GM13976 (cell line): ENCODE results near the gene RANBP17.

ENCODE experiments used
- DNase-seq: peaks from one replicate; pipeline ENCODE4 v3.0.0; 2012; ENCODE audit warnings: low spot score
- in situ Hi-C: fragments of 300-500 bp; cut with MboI; formaldehyde crosslinking; loops from one replicate; pipeline ENCODE4 v1.12.0; 2022; ENCODE audit warnings: low sequenced_read_pairs, mixed read lengths, inconsistent platforms; ENCODE audit not compliant: unreplicated experiment
- TF ChIP-seq, protein P1 (sequence below): IDR thresholded peaks from 2 replicates; pipeline ENCODE4 v1.5.1; 2012; ENCODE audit warnings: borderline replicate concordance, mild to moderate bottlenecking; ENCODE audit not compliant: insufficient read depth; ENCODE audit errors: extremely low read depth, missing control alignments, control extremely low read depth

RANBP17 gene

DNA sequence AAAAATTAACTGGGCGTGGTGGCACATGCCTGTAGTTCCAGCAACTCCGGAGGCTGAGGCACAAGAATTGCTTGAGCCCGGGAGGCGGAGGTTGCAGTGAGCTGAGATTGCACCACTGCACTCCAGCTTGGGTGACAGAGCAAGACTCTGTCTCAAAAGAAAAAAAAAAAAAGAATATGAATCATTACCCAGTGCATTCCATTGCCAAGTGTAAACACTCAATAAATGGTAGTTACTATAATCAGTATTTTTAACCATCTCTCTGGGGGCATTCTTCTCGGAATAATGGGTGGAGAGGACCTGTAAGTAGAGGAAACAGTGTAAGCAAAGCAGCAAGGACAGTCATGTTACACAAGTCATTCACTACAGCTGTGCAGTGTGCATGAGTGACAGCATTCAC lies 13.8 kb upstream of the RANBP17 start:
- in situ Hi-C loops: no loop called here
- TF ChIP-seq, protein P1, sequence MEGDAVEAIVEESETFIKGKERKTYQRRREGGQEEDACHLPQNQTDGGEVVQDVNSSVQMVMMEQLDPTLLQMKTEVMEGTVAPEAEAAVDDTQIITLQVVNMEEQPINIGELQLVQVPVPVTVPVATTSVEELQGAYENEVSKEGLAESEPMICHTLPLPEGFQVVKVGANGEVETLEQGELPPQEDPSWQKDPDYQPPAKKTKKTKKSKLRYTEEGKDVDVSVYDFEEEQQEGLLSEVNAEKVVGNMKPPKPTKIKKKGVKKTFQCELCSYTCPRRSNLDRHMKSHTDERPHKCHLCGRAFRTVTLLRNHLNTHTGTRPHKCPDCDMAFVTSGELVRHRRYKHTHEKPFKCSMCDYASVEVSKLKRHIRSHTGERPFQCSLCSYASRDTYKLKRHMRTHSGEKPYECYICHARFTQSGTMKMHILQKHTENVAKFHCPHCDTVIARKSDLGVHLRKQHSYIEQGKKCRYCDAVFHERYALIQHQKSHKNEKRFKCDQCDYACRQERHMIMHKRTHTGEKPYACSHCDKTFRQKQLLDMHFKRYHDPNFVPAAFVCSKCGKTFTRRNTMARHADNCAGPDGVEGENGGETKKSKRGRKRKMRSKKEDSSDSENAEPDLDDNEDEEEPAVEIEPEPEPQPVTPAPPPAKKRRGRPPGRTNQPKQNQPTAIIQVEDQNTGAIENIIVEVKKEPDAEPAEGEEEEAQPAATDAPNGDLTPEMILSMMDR: no peak
- no peak for DNase-seq

DNA sequence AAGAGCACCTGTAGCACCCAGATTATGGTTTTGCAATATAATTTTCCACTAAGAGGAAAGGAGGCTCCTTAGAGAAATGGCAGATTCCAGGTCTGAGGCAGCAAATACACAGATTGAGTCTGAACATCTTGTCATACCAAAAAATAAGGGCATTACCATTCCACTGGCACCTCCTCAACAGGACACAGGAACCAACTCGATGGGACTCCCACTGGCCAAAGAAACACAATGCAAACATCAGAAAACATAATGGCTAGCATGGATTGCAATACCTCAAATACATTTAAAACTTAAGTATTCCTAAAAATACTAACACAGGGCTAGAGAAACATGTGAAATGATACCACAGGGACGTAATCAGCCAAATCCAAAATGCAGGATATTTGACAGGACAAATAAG lies 12.4 kb upstream of the RANBP17 start:
- DNase-seq: no peak
- in situ Hi-C loops: no loop called here
- TF ChIP-seq, protein P1: no peak

DNA sequence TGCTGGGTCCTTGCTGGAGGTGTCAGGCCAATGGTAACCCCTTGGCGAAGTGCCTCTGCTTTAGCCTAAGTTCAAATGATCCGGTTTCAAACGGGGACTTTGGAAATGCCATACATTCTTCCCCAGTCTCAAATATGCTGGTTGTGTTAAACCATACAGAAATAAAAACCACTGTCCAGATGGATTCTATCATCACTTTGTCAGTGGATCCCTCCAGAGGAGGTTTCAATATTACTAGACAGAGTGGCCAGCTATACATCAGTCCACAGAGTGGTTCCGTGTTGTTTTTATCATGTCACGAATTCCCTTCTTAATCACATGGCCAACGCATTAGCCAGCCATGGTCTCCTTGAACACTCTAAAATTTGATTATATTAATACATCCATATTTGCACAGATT lies 7.3 kb upstream of the RANBP17 start:
- in situ Hi-C loops: no loop called here
- TF ChIP-seq, protein P1: no peak
- no peak for DNase-seq

DNA sequence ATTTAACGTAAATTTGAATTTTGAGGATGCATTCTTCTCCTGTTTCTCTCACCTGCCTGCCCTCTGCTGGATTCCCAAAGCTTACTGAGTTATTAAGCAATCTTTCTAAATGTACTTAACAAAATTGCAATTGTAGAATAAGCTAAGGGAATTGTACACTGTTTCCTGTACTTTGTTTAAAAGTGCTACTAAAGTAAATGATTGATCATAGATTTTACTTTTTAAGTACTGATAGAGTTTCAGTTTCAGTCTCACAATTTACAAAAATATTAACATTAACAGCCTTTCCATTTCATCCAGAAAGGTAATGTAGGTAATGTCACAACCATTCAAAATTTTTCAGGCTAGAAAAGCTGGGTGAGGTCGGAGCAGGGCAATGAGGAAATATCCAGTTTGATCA lies 4.8 kb upstream of the RANBP17 start:
- in situ Hi-C loops: no loop called here
- TF ChIP-seq, protein P1: no peak
- no peak for DNase-seq

DNA sequence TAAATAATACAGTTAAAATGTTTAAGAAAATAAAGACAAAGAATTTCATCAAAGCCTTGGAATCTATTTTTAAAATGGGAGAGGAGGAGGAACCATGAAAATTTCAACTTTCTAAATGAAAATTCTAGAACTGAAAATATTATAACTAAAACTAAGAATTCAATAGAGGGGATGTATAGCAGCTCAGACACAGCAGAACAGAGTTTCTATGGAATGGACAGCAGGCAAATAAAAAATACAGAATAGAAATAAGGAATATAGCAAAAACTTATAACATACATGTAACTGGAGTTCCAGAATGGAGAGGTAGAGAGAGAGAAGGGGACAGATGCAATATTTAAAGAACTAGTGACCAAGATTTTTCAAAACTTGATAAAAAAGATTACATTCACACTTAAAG lies 1.4 kb upstream of the RANBP17 start:
- TF ChIP-seq, protein P1: no peak
- DNase-seq: no peak
- in situ Hi-C loops: no loop called here

DNA sequence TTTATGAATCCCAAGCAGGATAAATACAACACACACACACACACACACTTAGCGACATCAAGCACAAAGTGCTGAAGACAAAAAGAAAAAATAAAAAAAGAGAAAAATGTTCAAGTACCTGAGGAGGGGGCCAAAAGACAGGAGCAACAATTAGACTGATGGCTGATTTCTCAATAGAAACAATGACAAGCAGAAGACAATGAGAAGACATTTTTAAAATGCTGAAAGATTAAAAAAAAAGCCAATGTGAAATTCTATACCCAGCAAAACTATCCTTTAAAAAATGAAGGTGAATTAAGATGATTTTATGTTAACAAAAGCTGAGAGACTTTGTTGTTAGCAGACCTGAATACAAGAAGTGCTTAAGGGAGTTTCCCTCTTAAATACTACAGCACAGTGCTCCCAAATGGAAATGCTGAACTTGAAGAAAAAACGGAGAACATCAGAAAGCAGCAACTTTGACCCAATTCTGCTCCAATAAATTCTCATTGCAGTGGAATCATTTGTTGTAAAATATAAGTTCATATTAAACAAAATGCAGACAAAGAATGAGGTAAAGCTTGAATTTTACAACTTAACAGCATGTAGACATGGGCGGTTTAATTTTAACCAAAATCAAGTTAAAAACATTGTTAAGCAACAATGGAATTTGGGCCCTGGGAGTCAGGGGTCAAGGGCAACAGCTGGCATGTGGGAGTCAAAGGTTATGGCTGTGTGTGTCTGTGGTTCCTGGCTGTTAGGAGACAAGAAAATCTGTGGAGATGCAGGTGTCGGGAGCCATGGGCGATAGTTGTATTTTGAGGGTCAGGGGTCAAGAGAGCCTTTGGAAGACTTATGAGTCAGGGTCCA lies 776 bp upstream of the RANBP17 start:
- in situ Hi-C loops: no loop called here
- TF ChIP-seq, protein P1: no peak
- DNase-seq: no peak
